ENCODE data around the gene POGLUT2.

The POGLUT2 gene

DNA sequence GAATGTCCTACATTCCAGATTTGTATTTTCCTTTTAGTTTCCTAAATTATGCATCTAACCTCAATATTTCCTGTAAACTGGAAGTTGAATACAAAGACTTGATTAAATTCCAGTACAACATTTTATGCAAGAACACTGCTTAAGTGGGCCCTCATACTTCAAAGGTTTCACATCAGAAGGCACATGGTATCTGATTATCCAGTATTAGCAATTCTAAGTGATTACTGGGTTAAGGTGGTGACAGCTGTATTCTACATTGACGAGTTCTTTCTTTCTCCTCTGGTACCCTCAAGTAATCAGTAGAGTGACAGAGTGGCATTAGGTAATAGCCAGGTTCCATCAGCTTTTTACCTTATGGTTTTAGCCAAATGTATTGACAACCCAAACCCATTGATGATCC, 18.5 kb upstream of the POGLUT2 start:
- TF ChIP-seq, protein P1, sequence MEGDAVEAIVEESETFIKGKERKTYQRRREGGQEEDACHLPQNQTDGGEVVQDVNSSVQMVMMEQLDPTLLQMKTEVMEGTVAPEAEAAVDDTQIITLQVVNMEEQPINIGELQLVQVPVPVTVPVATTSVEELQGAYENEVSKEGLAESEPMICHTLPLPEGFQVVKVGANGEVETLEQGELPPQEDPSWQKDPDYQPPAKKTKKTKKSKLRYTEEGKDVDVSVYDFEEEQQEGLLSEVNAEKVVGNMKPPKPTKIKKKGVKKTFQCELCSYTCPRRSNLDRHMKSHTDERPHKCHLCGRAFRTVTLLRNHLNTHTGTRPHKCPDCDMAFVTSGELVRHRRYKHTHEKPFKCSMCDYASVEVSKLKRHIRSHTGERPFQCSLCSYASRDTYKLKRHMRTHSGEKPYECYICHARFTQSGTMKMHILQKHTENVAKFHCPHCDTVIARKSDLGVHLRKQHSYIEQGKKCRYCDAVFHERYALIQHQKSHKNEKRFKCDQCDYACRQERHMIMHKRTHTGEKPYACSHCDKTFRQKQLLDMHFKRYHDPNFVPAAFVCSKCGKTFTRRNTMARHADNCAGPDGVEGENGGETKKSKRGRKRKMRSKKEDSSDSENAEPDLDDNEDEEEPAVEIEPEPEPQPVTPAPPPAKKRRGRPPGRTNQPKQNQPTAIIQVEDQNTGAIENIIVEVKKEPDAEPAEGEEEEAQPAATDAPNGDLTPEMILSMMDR (conservative IDR thresholded peaks at IDR 0.05; ENCODE audit: low read depth, low read length) = no peak
- DNase-seq (ENCODE audit: low read depth) = no peak
- no peak overlapping the region for H3K4me3 ChIP-seq (ENCODE audit: low read depth, low read length)

- H3K4me3 ChIP-seq (ENCODE audit: low read depth, low read length) = no peak overlapping the region
- no peak for DNase-seq (ENCODE audit: low read depth)
- TF ChIP-seq, protein P1 (conservative IDR thresholded peaks at IDR 0.05; ENCODE audit: low read depth, low read length) = no peak
These were observed 17.9 kb upstream of the POGLUT2 start for GRCh38 chr13:102816708-102817107.

GRCh38 chr13:102815788-102816187, 17.0 kb upstream of the POGLUT2 start:
- no peak for DNase-seq (ENCODE audit: low read depth)
- TF ChIP-seq, protein P1 (conservative IDR thresholded peaks at IDR 0.05; ENCODE audit: low read depth, low read length) = no peak
- no peak overlapping the region for H3K4me3 ChIP-seq (ENCODE audit: low read depth, low read length)

DNA sequence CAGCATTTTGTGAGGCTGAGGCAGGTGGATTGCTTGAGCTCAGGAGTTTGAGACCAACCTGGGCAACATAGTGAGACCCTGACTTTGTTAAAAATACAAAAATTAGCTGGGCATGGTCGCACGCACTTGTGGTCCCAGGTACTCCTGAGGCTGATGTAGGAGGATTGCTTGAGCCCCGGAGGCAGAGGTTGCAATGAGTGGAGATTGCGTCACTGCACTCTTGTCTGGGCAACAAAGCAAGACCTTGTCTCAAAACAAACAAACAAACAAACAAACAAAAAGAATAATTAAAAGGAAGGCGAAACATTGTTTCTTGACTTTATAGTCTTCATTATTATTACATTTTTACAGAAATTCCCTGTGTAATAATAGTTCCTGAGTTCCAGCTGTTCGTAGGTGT, 16.0 kb upstream of the POGLUT2 start:
- no peak overlapping the region for H3K4me3 ChIP-seq (ENCODE audit: low read depth, low read length)
- DNase-seq (ENCODE audit: low read depth) = no peak
- TF ChIP-seq, protein P1 (conservative IDR thresholded peaks at IDR 0.05; ENCODE audit: low read depth, low read length) = no peak

GRCh38 chr13:102814025-102814607, 15.3 kb upstream of the POGLUT2 start:
- H3K4me3 ChIP-seq (ENCODE audit: low read depth, low read length) = no peak overlapping the region
- TF ChIP-seq, protein P1 (conservative IDR thresholded peaks at IDR 0.05; ENCODE audit: low read depth, low read length) = no peak
- DNase-seq (ENCODE audit: low read depth) = no peak

- H3K4me3 ChIP-seq (ENCODE audit: low read depth, low read length) = no peak overlapping the region
- TF ChIP-seq, protein P1 (conservative IDR thresholded peaks at IDR 0.05; ENCODE audit: low read depth, low read length) = no peak
- DNase-seq (ENCODE audit: low read depth) = peak; percentile 56
These were observed 14.0 kb upstream of the POGLUT2 start for GRCh38 chr13:102812611-102813287.

DNA sequence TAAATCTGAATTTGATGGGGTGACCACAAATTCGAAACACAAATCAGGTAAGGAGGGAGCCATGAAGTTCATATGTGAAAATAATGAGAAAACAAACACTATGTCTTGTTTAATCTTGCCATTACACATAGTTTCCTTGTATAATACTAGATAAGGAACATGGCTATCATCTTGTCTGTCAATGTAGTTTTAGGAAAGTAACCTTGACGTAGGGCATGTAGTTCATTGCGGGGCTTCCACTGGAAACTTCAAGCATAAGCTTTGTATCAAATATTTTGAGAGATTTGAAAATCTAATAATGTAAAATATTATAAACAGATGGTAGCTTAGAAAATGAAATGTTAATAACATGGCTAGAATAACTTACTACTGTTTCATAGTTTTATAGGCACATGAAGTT, 8.9 kb upstream of the POGLUT2 start:
- no peak overlapping the region for H3K4me3 ChIP-seq (ENCODE audit: low read depth, low read length)
- TF ChIP-seq, protein P1 (conservative IDR thresholded peaks at IDR 0.05; ENCODE audit: low read depth, low read length) = no peak
- DNase-seq (ENCODE audit: low read depth) = no peak
